ENCODE data around the gene HOXC13. TPM values are rescaled to one million over a fixed set of nuclear protein-coding genes. Genes with fewer than 3 reads are reported as not detected.

The HOXC13 gene
- total and polyA plus RNA-seq, 2 of the 13 experiments (the other 11 are each of a cell fraction or from before 2014, with no cell fraction given) = 0.07 TPM; not detected in 1

DNA sequence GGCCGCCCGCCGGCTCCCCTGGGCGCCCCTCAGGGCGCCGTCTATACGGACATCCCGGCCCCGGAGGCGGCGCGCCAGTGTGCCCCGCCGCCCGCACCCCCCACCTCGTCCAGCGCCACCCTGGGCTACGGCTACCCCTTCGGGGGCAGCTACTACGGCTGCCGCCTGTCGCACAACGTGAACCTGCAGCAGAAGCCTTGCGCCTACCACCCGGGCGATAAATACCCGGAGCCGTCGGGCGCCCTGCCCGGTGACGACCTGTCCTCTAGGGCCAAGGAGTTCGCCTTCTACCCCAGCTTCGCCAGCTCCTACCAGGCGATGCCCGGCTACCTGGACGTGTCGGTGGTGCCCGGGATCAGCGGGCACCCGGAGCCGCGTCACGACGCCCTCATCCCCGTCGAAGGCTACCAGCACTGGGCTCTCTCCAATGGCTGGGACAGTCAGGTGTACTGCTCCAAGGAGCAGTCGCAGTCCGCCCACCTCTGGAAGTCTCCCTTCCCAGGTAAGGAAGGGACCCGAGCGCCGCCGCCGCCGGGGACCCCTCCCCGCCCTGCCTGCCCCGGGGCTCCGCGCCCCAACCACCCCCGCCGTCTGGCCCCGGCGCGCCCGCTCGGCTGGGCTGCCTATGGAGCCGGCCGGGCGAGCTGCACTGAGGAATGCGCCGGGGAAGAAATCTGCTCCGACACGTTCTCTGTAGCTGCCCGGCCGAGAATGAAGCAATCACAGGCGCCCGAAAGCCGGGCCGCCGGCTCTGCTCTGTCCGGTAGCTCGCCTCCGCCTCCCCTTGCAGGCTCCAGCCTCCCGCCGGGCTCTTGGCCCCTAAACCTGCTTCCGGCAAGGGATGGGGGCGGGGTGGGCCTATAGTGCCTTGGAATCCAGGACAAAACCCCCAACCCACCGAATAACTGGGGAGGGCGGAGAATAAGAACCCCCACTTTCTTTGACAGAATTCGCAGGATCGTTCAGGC is 794 bp downstream of the HOXC13 start:
- H2AFZ ChIP-seq (ENCODE audit: low read length) = no peak overlapping the region
- H3K36me3 ChIP-seq (replicated peaks in 1 of 2; ENCODE audit: control insufficient read depth in 1 of 2, insufficient read depth in 2 of 2, low read length in 2 of 2) = no peaks in the 10 kb centered on the region
- H4K20me1 ChIP-seq (ENCODE audit: insufficient read depth, low read length) = no peaks in the 10 kb centered on the region
- no peaks in the 10 kb centered on the region for H3K9me3 ChIP-seq (ENCODE audit: low read length)
- POLR2A ChIA-PET = no interaction called here
- no peak for FAIRE-seq
- peak; percentile 24 for DNase-seq (ENCODE audit: low spot score)
- no peak overlapping the region for H3K27ac ChIP-seq (ENCODE audit: extremely low read length, insufficient read depth, low read length)
- no peaks in the 10 kb centered on the region for H3K79me2 ChIP-seq (ENCODE audit: insufficient read depth, low read length)
- peak; percentile 88 for TF ChIP-seq CEBPB (IDR thresholded peaks at IDR 0.05; ENCODE audit: borderline replicate concordance, low read depth, low read length)
- peak; percentile 63 for TF ChIP-seq CEBPG (CRISPR knock-in tag; IDR thresholded peaks at IDR 0.05)
- TF ChIP-seq, protein P1, sequence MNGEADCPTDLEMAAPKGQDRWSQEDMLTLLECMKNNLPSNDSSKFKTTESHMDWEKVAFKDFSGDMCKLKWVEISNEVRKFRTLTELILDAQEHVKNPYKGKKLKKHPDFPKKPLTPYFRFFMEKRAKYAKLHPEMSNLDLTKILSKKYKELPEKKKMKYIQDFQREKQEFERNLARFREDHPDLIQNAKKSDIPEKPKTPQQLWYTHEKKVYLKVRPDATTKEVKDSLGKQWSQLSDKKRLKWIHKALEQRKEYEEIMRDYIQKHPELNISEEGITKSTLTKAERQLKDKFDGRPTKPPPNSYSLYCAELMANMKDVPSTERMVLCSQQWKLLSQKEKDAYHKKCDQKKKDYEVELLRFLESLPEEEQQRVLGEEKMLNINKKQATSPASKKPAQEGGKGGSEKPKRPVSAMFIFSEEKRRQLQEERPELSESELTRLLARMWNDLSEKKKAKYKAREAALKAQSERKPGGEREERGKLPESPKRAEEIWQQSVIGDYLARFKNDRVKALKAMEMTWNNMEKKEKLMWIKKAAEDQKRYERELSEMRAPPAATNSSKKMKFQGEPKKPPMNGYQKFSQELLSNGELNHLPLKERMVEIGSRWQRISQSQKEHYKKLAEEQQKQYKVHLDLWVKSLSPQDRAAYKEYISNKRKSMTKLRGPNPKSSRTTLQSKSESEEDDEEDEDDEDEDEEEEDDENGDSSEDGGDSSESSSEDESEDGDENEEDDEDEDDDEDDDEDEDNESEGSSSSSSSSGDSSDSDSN (CRISPR knock-in tag; IDR thresholded peaks at IDR 0.05) = peak; percentile 42; the same call in 1 of the 2 replicates
- TF ChIP-seq ZNF883 (CRISPR knock-in tag; IDR thresholded peaks at IDR 0.05; ENCODE audit: not compliant biosample characterization) = no peak
- TF ChIP-seq, protein P2, sequence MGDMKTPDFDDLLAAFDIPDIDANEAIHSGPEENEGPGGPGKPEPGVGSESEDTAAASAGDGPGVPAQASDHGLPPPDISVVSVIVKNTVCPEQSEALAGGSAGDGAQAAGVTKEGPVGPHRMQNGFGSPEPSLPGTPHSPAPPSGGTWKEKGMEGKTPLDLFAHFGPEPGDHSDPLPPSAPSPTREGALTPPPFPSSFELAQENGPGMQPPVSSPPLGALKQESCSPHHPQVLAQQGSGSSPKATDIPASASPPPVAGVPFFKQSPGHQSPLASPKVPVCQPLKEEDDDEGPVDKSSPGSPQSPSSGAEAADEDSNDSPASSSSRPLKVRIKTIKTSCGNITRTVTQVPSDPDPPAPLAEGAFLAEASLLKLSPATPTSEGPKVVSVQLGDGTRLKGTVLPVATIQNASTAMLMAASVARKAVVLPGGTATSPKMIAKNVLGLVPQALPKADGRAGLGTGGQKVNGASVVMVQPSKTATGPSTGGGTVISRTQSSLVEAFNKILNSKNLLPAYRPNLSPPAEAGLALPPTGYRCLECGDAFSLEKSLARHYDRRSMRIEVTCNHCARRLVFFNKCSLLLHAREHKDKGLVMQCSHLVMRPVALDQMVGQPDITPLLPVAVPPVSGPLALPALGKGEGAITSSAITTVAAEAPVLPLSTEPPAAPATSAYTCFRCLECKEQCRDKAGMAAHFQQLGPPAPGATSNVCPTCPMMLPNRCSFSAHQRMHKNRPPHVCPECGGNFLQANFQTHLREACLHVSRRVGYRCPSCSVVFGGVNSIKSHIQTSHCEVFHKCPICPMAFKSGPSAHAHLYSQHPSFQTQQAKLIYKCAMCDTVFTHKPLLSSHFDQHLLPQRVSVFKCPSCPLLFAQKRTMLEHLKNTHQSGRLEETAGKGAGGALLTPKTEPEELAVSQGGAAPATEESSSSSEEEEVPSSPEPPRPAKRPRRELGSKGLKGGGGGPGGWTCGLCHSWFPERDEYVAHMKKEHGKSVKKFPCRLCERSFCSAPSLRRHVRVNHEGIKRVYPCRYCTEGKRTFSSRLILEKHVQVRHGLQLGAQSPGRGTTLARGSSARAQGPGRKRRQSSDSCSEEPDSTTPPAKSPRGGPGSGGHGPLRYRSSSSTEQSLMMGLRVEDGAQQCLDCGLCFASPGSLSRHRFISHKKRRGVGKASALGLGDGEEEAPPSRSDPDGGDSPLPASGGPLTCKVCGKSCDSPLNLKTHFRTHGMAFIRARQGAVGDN (CRISPR knock-in tag; IDR thresholded peaks at IDR 0.05) = peak; percentile 25; the same call in 1 of the 2 replicates
- BruUV-seq (replicated peaks) = no TSS peak
- peak overlapping the region; percentile 36; the same call in 1 of the 2 replicates for H3K4me2 ChIP-seq (ENCODE audit: low read depth, low read length)
- peak; percentile 95 for ATAC-seq
- H3K27me3 ChIP-seq (ENCODE audit: control insufficient read depth in 1 of 2, insufficient read depth in 2 of 2, low read length in 2 of 2) = peaks cover 10 to 87% of the 10 kb centered on the region in 2 experiments
- 46% methylated on average over 43 of the region's 91 CpGs for WGBS (ENCODE audit: low lambda C conversion rate)
- no peaks in the 10 kb centered on the region for H3K4me1 ChIP-seq (ENCODE audit: insufficient read depth, low read length)
- H3K9ac ChIP-seq (ENCODE audit: insufficient read depth, low read depth, low read length) = no peak overlapping the region
- intact Hi-C loops (cut with micrococcal nuclease; ENCODE audit: unreplicated experiment) = no loop called here
- in situ Hi-C loops (cut with HindIII; ENCODE audit: extremely low pct_ligation_motif_present, low pct_unique_long_range_greater_than_20kb) = loop anchor here (25.0 kb wide), 1 partner anchor 152 kb away; no protein-coding TSS in a partner anchor
- CTCF ChIA-PET (ENCODE audit: low intra/inter-chr PET ratio, low total read pairs) = no interaction called here
- H3K4me3 ChIP-seq (replicated peaks in 1 of 3; ENCODE audit: insufficient read depth in 1 of 3, low read depth in 2 of 3, low read length in 3 of 3) = no peak overlapping the region

All from HepG2 (cell line).